HG02885 (cell line): ENCODE results near the gene SLC2A9.
"Not testable (repeated sequence)": the region's sequence is repeated elsewhere in the genome, so short reads cannot be mapped to it uniquely, and the experiment has no call there.

ENCODE experiments used
- ATAC-seq: cut with Tn5 transposase; IDR thresholded peaks from one replicate; pipeline ENCODE4 v1.9.1; 2021; ENCODE audit warnings: mild to moderate bottlenecking; ENCODE audit not compliant: unreplicated experiment, poor library complexity

SLC2A9 gene

DNA sequence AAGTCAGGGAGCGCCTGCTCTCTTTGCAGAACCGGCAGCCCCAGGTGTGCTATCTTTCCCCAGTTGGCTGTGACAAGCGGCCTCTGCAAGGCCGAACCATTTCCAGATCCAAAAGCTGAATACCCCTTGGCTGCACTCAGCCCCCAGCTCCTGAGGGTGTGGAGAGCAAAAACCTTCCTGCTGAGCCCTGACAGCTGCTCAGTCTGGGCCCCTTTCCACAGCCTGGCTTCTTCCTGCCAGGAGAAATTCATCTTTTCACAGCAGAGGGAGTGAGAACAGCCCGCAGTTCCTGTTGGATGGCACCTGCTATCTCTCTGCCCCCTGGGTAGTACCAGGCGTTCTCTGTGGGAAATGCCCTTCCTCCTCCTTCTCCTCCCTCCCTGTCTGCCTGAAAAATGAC, 161.5 kb downstream of the SLC2A9 start:
- no peak for ATAC-seq

DNA sequence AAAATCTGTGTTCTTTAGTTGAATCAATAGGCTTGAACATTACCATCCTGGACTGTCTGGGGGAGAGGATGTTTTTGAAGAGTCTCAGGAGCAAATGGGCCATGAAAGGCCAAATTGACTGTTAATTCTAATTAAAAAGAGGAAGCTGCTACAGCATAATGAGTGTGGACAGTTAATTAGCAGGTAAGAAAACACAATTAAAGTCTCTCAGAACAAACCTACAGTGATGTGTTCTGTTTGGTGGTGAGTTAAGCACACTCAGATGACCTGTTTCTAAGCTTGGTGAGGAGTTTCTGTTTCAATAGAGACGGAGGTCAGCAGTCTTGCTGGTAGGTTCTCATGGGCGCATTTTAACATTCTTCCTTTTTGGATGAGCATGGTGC, 171.8 kb downstream of the SLC2A9 start:
- no peak for ATAC-seq

DNA sequence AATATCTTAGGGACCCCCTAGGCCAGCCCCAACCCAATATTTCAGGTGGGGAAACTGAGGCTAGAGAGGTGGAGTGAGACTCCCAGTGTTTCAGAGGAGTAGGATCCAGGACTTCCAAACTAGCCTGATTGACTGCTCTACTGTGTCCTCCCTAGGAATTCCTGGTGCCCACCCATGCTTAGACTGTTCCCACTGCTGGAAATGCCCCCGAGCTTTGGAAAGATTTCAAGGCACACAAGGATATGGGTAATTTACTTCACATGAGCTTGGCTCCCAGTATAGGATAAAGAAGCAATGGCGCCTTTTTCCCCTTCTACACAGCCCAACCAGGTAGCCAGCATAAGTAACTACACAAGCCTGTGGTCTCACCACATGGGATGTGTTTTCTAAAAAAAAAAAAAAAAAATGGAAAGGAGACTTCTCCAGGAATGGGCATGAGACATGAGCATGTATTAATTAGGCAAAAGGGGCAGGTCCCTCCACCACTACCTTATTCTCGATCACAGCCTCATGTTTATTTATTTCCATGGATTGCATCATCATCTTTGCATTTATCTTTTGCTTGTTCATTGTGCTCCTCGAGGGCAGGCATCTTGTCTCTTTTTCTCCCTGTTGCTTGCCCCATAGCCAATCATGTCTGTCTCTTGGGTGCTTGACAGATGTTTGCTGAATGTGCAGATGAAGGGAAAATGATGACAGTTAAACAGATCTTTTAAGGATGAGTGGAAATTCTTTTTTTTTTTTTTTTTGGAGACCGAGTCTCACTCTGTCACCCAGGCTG, 173.1 kb downstream of the SLC2A9 start:
- no peak for ATAC-seq

DNA sequence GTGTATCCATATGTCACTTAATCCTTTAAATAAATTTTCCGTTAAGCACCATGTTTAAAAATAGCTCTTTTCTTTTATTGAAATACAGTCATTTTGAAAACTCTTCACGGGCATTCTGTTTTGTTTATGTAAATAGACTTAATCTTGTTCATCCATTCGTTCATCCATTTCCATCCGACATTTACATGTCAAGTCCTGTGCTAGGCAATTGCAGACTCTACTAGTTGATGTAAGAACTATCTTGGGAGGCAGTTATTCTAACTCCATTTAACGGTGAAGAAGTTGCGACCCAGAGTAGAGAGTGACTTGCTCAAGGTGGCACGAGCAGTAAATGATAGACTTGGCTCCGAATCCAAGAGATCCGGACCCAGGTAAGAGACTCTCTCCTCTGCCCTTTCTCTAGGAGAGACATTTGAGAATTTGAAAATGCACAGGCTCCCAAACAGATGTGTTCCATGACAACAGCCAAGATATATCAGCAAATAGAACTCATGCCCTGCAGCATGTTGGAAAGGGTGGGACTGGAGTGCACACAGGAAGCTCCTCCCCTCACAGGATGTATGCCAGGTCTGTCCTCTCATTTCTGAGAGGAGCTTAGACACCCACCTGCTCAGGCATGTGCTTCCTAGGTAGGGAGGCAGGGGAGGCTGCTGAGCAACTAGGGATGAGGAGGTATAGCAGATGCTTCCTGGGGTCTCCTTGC, 175.4 kb downstream of the SLC2A9 start:
- ATAC-seq: no peak

DNA sequence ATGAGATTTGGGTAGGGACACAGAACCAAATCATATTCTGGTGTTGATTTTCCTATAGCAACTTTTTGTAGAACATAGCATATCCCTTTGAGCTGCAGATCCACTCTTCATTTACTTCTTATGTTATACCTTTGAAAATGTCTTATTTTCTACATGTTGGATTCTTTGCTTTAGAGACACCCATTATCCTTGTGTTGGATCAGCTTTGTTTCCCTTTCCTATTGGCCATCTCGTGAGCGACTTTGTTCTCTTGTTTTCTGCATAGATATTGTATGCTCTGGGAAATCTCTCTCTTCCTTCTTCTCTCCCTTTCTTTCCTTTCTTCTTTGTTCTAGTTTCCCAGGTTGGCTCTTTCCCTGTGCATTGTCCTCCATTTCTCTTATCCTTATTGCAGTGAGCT, 180.2 kb downstream of the SLC2A9 start:
- ATAC-seq: no peak

DNA sequence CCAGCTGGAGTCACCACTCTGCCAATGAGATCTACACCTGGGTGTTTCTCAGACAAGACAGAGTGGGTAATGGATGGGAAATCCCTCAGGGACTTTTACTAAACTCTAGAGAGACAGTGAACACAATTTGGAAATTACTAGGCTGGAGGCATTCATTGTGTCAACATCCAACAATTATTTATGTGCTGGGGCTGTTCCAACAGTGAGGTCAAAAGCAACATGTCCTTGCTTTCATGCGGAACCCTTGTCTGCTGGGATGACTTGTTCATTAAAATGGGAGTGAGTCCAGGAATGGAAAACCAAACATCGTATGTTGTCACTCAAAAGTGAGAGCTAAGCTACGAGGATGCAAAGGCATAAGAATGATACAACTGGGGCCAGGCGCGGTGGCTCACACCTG, 185.9 kb downstream of the SLC2A9 start:
- ATAC-seq: no peak

DNA sequence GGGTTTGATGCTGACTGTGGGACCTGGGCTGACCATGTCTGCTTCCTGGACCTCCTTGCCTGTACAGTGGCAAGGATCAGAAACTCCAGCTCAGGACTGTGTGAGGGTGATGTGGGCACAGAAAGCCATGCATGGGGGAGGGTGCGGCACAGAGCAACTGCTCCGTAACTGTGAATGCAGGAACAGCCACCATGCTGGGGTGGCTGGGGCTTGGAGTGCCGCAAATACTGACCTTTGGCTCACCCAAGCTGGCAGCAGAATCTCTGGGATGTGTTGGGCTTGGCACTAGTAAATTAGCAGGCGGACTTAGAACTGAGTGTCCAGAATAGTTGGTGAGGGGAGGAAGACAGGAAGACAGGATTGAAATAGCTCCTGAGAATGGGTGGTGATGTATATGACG, 187.9 kb downstream of the SLC2A9 start:
- ATAC-seq: no peak

DNA sequence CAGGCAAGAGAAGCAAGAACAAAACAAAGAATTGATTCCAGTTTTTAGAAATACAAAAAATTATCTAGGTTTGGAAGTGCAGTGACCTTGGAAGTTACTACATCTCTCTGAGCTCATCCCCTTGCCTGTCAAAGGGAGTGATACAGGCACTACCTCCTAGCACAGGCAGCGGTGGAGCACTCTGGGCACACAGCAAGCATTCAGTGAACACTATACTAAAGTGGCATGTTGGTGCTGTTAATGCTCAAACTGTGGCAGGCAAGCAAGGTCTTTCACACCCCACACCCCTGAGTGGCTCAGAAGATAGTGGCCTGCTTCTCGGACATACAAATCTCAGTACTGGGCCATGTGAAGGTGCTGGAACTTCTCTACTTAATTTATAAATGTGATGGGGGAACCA, 188.7 kb downstream of the SLC2A9 start:
- no peak for ATAC-seq

DNA sequence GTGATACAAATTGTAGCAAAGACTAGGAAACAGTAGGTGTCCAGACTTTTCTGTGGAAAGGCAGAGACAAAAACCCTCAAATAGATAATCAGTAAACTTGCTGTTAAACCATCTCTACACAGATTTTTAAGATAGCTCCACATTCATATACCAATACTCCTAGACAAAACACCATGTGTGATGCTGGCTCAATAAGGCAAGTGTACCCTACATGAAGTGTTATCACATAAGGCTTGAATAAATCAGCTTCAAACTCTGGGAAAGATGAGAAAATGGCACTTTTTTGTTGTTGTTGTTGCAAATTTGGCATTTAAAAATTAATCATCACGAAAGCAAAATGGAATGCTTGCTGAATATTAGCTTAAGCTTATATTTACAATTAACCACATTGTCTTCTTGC, 194.7 kb downstream of the SLC2A9 start:
- ATAC-seq: no peak

DNA sequence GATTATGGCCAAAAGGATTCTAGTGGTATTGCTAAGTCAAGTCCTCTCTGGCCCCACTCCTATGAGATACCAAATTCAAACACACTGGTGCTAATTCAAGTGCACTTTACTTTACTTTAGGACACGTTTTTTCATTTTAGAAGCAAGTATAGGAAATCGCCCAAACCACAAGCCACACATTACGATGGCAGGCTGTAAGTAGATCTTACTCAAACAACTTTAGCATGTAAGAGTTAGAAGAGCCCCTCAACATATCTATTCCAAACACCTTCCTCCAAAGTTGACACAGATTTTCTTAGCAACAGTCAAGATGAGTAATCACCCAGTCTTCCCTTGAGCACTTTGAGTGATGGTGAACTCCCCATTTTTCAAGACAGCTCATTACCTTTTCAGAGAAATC, 196.2 kb downstream of the SLC2A9 start:
- peak; percentile 55 for ATAC-seq

DNA sequence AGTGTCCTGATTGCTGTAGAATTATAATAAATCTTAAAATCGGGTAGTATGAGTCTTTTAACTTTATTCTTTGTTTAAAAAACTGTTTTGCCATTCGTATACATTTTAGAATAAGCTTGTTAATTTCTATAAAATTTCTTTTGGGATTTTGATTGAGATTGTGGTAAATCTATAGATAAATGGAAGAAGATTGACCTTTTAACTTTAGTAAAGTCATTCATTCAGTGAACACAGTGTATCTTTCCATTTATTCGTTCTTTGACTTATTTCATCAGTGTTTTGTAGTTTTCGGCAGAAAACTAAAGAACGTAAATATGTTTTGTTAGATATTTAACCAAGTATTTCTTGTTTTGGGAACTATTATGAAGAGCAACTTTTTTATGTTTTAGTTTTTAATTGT, 201.0 kb downstream of the SLC2A9 start:
- ATAC-seq: no peak

DNA sequence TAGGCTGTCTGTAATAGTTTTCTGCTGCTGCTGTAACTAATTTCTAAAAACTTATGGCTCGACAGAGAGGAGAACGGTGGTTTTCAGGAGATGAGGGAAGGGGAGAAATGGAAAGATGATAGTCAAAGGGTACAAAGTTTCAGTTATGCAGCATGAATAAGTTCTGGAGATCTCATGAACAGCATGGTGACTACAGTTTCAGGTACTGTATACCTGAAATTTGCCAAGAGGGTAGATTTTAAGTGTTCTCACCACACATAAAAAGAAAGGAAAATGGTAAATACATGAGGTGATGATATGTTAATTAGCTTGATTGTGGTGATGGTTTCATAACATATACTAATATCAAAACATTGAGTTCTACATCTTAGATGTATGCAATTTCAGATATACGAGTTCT, 205.0 kb downstream of the SLC2A9 start:
- no peak for ATAC-seq

DNA sequence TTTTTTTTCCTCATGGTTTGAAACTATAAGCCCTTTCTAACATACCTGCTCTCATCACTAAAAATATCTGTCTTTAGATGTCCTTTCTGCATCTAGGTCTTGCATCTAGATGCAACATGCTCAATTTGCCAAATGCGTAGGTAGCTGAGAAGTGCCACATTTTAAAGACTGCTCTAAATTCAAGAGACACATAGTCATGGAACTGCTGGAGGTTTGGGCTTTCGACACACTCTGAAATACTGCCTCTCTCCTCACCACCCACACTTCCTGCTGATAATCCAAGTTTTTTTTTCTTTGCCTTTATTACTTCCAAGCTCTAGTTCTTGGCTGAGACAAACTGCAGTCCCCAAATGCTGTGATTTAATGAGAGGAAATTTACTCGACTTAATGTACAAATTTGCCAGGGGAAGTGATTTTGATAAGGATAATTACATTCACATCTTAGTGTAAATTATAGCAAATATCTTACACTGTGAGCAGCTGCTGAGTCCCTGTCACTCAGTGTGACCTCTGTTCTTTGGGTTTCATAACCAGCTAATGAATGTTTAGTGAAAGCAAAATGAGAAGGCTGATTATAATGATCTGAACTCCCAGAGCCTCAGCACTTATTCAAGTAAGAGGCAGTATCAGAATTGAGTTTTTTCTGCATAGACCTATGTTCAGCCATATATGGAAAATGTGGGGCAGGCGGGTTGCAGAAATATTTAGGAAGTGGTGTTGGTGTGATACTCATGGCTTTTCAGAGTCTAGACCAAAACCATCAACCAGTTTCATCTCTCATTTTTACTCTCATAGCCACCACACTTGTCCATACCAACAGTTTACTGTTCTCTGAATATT, 208.6 kb downstream of the SLC2A9 start:
- peak; percentile 94 for ATAC-seq

DNA sequence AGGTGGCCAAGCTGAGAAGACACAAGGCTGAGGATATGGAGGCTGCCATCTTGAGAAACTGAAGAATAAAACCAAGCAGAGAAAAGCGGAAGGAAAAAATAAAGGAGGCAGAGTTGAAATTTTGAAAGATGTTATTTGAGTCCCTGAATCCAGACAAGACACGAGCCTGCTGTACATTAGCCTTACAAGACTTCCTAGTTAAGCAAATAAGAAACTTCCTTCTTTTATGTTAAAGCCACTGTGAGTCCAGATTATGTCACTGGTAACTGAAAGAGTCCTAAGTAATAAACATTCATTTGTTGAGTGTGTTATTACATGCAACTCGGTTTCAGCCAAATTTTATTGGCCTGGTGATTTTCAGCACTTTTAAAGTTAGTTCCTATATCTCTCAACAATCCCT, 209.5 kb downstream of the SLC2A9 start:
- no peak for ATAC-seq

DNA sequence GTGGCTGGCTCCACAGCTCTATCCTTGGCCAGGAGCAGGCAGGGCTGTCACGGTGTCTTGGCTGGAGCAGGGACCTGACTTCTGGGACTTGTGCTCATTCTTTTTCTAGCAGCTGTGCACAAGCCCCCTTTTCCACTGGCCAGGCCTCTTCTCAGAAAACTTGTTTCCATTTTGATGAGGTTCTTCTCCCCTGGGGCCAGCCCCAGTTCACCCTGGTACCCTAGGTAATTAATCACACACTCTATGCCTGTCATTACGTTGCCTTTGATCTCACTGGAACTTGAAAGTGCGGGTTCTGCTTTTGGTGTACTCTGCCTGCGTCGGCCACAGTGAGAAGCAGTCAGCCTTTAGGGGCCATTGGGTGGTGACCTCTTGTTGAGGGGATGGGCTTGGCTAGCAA, 213.2 kb downstream of the SLC2A9 start:
- peak; percentile 34 for ATAC-seq

DNA sequence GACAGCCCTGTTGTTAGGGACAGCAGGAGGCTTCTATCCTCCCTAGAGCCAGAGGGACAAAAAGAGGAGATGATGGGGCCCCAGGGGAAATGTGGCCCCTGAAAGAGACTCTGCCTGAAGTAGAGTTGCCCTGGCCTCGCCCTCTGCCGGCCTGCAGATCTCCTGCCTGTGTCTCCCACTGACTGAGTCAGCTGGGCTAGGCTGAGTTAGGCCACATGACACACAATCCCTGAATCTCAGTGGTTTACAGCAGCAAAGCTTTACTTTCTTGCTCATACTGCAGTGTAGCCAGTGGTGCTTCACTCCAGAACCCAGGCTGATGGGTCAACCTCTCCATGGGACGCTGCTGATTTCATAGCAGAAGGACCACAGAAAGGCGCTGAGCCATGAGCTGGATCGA, 216.4 kb downstream of the SLC2A9 start:
- ATAC-seq: no peak

DNA sequence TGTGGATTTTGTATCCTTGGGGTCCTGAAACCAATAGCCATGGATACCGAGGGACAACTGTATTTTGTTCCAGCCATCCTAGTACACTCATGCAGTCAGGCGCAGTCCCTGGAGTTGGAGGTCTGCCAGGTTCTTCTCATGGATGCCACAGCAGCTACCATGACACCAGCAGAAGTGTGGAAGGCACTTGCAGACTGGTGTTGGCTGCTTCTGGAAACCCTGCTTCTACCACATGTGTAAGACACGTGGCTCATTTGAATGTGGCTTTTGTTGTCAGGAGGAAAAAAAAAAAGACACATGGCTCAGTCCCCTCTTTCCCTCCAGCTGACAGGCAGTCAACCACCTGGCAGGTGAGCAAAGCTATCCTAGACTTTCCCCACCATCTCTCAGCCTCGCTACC, 220.4 kb downstream of the SLC2A9 start:
- no peak for ATAC-seq

DNA sequence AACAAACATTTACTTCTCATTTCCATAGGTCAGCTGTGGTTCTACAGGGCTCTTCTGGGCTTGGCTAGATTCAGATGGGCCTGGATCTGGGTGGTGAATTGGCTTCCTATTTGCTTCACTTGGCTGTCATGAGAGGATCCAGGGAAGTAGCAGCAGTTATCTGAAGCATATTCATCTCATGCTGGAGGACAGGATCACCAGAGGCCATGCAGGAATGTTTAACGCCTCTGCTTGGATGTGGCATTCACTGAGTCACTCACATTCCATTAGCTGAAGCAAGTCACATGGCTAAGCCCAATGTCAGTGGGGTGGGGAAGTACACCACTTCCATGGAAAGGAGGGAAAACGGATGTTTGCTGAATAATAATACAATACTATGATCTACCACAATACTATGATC, 224.7 kb downstream of the SLC2A9 start:
- not testable (repeated sequence) for ATAC-seq

DNA sequence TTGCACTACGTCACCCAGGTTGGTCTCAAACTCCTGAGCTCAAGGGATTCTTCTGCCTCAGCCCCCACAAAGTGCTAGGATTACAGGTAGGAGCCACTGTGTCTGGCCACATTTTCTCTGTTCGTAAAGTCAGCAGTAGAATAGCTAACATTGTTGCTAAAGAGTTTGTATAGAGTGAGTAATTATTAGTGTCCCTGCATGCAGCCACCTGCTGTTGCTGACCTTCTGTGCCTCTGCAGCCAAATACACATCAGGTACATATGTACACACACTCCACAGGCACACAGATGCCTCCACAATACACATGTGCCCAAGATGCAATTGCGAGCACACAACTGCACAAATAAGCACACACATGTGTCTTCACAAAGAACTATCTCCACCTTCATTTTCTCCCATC, 228.9 kb downstream of the SLC2A9 start:
- no peak for ATAC-seq

DNA sequence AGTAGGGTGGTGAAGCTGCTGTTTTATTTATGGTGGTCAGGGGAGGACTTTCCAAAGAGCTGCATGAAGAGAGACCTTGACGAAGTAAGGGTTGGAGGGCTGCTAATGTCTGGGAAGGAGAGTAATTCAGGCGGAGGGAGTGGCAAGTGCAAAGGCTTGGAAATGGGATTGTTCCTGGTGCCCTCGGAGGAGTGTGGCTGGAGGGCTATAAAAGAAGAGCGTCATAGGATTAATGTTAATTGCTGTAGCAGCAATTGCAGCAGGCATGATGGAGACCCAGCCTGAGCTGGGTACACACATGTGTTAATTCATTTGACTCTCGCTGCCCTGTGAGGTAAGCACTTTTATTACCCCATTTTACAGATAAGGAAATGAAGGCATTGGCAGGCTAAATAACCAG, 235.4 kb downstream of the SLC2A9 start:
- not testable (repeated sequence) for ATAC-seq

DNA sequence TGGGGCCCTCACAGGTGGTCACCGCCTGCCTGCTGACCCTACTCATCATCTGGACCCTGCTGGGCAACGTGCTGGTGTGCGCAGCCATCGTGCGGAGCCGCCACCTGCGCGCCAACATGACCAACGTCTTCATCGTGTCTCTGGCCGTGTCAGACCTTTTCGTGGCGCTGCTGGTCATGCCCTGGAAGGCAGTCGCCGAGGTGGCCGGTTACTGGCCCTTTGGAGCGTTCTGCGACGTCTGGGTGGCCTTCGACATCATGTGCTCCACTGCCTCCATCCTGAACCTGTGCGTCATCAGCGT, 239.2 kb downstream of the SLC2A9 start:
- no peak for ATAC-seq
